ENCODE data around the gene OR2A14. TPM values are rescaled to one million over a fixed set of nuclear protein-coding genes. Genes with fewer than 3 reads are reported as not detected.

The OR2A14 gene
- total and polyA plus RNA-seq, 10 of the 15 experiments (the other 5 are each of a cell fraction or from before 2014, with no cell fraction given), result not detected

- TF ChIP-seq POLR2AphosphoS5 (IDR thresholded peaks at IDR 0.05; ENCODE audit: low read length) (no peak), GABPA (IDR thresholded peaks at IDR 0.05; ENCODE audit: low read depth) (no peak), MTA3 (IDR thresholded peaks at IDR 0.05; ENCODE audit: borderline replicate concordance, low read length) (no peak), RELB (IDR thresholded peaks at IDR 0.05; ENCODE audit: low read depth) (no peak), MAX (IDR thresholded peaks at IDR 0.05; ENCODE audit: low read depth, low read length) (no peak), EZH2 (IDR thresholded peaks at IDR 0.05; ENCODE audit: borderline replicate concordance, control insufficient read depth, low read depth, low read length) (no peak), TARDBP (IDR thresholded peaks at IDR 0.05; ENCODE audit: borderline replicate concordance) (no peak), RB1 (IDR thresholded peaks at IDR 0.05; ENCODE audit: borderline replicate concordance) (no peak)
- TF ChIP-seq, protein P1, sequence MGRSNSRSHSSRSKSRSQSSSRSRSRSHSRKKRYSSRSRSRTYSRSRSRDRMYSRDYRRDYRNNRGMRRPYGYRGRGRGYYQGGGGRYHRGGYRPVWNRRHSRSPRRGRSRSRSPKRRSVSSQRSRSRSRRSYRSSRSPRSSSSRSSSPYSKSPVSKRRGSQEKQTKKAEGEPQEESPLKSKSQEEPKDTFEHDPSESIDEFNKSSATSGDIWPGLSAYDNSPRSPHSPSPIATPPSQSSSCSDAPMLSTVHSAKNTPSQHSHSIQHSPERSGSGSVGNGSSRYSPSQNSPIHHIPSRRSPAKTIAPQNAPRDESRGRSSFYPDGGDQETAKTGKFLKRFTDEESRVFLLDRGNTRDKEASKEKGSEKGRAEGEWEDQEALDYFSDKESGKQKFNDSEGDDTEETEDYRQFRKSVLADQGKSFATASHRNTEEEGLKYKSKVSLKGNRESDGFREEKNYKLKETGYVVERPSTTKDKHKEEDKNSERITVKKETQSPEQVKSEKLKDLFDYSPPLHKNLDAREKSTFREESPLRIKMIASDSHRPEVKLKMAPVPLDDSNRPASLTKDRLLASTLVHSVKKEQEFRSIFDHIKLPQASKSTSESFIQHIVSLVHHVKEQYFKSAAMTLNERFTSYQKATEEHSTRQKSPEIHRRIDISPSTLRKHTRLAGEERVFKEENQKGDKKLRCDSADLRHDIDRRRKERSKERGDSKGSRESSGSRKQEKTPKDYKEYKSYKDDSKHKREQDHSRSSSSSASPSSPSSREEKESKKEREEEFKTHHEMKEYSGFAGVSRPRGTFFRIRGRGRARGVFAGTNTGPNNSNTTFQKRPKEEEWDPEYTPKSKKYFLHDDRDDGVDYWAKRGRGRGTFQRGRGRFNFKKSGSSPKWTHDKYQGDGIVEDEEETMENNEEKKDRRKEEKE (IDR thresholded peaks at IDR 0.05), result no peak
- TF ChIP-seq, protein P2, sequence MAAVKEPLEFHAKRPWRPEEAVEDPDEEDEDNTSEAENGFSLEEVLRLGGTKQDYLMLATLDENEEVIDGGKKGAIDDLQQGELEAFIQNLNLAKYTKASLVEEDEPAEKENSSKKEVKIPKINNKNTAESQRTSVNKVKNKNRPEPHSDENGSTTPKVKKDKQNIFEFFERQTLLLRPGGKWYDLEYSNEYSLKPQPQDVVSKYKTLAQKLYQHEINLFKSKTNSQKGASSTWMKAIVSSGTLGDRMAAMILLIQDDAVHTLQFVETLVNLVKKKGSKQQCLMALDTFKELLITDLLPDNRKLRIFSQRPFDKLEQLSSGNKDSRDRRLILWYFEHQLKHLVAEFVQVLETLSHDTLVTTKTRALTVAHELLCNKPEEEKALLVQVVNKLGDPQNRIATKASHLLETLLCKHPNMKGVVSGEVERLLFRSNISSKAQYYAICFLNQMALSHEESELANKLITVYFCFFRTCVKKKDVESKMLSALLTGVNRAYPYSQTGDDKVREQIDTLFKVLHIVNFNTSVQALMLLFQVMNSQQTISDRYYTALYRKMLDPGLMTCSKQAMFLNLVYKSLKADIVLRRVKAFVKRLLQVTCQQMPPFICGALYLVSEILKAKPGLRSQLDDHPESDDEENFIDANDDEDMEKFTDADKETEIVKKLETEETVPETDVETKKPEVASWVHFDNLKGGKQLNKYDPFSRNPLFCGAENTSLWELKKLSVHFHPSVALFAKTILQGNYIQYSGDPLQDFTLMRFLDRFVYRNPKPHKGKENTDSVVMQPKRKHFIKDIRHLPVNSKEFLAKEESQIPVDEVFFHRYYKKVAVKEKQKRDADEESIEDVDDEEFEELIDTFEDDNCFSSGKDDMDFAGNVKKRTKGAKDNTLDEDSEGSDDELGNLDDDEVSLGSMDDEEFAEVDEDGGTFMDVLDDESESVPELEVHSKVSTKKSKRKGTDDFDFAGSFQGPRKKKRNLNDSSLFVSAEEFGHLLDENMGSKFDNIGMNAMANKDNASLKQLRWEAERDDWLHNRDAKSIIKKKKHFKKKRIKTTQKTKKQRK (IDR thresholded peaks at IDR 0.05; ENCODE audit: low read depth, low read length), result no peak
Measured at GRCh38 chr7:144102041-144102440, 20.9 kb upstream of the OR2A14 start (continued).

Data from GM12878 (cell line).